HG02798 (cell line): Measurements from ENCODE around the gene HOXD4.

ENCODE experiments used
- ATAC-seq: cut with Tn5 transposase; IDR thresholded peaks from one replicate; pipeline ENCODE4 v1.9.1; 2021; ENCODE audit warnings: mild to moderate bottlenecking; ENCODE audit not compliant: unreplicated experiment, poor library complexity

The HOXD4 gene

DNA sequence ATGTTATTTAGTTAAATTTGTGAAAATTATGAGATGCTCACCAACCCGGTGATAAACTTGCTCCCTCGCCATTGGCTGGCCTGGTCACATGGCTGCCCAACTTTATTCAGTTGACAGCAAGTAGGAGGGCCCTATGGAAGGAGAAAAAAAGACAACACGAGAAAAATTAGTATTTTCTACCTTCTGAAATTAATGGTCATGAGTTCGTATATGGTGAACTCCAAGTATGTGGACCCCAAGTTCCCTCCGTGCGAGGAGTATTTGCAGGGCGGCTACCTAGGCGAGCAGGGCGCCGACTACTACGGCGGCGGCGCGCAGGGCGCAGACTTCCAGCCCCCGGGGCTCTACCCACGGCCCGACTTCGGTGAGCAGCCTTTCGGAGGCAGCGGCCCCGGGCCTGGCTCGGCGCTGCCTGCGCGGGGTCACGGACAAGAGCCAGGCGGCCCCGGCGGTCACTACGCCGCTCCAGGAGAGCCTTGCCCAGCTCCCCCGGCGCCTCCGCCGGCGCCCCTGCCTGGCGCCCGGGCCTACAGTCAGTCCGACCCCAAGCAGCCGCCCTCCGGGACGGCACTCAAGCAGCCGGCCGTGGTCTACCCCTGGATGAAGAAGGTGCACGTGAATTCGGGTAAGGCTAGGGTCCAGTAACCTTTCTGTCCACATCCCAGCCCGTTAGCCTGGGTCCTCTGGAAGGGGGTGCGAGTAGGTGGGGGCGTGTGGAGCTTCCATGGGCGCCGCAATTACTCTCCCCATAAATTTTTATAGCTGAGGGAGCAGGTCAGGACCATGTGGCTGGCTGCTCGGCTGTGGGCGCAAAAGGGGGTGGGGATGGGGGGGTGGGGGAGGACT lies at the start of gene HOXD4:
Gene HOXD4 (plus strand): TSS at position 109 of the 846 bp plus-strand sequence. CDS start 84 bp downstream, at position 193.
- no peak for ATAC-seq

DNA sequence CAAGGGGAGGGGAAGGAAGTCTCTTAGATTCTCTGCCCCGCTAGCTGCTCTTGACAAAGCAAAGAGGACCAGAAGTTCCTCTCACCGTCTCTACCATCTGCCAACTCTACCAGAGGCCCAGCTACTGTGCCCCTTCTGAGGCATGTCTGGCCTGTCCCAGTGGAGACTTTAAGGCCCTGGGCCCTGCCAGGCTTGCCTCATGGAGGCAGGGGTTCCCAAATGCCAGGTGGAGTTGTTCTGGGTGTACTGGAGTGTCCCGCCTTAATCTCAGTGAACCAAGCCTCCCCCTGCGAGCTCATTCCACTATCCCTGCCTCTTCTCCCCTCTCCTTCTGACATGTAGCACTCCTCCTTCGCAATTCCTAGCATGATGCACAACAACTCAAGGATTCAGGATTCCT lies 49.5 kb upstream of the HOXD4 start:
- no peak for ATAC-seq

DNA sequence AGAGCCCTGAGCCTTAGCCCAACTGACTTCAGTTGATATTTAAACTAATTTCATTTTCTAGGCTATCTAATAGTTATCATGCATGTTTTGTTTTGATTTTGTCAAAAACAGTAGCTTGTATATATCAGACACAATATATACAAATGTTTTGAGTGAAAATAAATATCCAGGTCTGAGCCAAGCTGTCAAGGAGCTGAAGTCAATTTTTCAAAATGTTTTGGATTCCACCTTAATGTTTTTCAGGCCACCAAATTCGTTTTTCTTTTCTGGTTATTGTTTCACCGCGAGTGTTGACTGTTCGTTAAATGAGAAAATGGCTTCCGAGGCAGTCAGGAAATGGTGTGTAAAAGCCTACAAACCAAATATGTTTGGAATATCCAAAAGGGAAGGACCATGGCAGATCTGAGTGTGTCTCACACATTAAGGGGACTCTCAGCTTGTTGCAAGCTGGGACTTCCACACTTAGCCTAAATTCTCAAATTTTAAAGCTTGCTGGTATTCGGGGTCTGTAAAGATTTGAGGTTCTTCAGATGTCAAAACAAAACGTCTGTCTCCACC lies 49.0 kb upstream of the HOXD4 start:
- no peak for ATAC-seq

DNA sequence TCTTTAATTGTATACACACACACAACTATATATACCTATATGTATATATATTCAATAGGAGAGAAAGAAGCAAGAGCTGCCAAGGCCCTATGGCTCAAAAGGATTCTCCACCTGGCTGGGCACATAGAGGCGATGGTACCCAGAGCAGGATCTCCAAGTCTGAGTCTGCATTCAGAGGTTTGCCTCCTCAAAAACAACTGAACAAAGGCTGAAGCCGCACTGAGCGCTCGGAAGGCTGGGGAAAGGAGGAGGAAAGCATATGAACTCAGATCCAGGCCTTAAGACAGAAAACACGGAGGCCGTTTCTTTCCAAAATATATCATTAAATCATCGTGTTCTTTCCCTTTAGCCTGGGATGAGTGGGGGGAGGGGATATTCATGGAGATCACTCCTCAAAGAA lies 48.2 kb upstream of the HOXD4 start:
- no peak for ATAC-seq

DNA sequence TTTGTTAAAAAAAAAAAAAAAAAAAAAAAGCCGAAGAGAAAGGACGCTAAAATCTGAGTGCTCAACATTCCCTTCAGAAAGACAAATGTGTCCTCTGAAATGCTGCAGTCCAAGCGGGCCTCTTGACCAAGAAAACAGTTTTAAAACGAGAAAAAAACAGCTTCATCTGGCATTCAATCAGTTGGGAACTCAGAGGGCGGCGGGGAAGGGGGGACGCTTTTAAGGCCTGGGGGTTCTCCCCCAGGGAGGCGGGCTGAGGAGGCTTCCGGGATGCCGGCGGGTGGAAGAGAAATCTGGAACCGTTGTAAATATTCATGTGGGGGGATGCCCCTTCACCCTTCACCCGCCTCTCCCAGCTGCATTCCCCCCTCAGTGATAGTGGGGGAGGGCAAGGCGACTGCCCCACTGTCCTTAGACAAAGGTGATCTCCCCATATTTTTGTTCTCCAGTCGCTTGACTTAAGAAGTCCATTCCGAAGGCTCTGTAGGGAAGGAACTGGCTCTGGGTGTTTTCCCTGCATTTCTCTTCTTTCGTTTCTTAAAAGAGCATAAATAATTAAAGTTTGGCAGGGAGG lies 47.5 kb upstream of the HOXD4 start:
- no peak for ATAC-seq

DNA sequence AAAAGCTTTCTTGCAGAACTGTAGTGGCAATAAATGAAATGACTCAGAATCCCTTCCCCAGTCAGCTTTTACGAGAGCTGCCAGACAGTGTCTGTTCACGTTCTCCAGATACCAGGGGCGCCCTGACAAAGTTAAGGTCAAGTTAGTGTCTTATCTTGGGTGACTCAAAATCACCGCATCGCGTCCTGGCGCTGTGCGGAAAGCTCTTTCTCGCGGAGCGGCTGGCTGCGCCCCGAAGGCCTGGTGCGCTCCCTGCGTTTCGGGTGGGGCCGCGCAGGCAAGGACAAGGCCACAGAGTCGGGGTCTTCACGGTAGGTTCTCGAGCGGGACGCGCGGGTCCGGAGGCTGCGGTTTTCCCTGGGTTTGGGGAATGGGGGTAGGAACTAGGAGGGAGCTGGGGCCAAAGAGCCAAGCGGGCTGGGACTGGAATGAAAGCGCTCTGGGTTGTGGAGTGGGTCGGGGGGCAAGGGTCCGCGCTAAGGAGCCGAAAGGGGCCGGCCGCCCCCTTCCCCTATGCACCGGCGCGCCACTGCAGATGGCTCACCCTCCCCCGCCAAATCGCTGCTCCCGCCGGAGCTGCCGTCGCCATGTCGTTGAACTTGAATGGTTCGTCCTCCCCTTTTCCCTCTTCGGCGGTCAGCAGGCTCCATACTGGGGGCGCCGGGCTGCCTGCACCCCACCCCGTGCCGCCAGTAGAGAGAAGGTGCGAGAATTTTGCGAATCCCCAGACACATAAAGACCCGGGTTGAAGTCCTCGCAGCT lies 46.9 kb upstream of the HOXD4 start:
- ATAC-seq: no peak

DNA sequence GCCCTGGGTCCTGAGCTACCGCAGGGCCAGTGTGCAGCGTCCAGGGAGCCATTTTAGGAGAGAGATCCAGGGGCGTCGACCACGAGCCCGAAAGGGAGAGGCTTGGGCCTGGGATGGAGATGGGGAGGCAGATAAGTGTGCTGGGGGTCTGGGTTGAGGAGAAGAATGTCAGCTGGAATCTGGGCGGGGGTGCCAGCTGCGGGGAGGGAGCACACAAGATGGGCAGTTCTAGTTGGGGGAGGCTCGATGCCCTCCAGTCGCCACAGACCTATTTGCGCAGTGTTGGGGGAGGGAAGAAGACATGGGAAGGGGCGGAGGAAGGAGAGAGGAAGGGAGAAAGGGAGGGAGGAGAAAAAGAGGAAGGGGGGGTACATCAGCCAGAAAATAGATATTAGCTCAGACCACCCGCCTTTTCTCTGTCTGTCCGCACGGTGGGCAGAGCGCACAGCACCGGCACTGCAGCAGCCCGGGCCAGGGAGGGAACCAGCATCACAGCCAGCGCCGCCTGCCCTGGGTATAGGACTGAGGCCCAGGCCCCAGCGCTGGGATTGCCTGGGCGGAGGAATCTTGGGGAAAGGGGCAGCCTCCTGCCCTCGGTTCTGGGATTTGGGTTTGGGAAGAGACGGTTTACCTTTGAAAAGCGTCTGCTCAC lies 46.1 kb upstream of the HOXD4 start:
- ATAC-seq: no peak

DNA sequence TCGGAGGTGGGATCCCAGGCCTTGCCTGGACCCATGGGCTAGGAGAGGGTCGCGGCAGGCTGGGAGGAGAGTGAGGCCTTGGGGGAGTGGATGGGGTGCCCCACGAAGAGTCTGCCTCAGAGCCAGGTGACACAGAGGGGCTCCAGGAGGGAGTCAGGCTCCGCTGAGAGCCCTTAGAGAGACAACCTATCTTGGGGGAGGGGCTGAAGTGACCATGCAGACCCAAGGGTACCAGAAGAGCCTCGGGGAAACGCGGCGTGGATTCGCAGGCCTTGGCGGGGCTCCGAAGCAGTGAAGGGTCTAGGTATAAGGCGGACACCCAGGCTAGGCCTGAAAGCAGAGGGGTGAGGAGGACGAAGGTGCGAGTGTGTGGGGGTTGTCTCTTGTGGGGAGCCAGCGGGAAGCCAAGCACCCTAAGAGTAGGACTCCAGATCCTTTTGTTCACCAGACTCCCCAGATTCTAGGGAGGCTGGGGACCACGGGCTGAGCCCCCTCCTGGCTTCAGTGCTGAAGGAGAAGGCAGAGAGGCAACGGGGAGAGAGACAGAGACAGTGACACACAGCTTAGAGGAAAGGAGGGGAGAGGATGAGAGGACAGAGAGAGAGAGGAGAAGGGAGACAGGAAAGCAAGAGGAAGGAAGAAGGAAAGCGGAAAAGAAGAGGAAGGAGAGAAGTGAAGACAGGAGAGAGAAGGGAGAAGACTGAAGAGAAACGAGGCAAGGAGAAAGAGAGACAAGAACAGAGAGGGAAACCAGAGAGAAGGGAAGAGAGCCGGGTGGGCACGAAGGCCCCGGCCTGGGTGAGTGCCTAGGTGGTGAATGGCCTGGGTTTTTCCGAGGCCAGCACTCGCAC lies 45.4 kb upstream of the HOXD4 start:
- ATAC-seq: no peak

DNA sequence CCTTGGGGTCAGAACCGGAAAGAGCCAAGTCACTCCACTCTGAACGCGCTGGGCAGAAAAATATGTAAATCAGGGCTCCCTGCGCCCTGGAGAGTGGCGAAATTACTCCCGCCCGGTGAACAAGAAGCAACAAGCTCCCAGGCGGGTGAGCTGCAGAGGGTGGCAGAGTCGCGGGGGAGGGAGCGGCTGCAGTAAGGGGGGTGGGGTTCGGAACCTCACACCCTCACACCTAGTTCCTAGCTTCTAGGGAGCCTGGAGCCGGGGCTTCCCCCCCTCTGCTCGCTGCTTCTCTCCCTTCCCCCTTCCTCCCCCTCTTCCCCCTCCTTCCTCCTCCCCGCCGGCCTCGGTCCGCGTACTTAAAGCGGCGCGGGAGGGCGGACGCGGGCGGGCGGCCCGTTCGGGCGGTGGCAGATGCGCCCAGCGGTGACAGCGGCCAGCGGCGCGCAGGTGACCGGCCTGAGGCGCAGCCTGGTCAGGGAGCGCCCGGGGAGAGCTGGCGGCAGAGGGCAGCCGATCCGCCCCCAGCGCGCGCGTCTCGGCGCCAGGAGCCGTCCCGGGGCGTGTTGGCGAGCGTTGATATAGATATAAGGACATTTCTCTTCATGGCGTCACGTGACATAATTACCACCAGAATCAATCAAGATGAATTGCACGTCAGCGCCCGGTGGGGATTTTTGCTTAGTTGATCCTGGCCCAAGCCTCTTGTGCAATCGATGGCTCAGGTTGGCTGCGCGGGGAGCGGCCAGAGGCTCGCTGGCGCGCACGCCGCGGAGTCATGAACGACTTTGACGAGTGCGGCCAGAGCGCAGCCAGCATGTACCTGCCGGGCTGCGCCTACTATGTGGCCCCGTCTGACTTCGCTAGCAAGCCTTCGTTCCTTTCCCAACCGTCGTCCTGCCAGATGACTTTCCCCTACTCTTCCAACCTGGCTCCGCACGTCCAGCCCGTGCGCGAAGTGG lies 44.5 kb upstream of the HOXD4 start, which contains the start of gene HOXD11:
Gene HOXD11 (plus strand): TSS at position 700 of the 959 bp plus-strand sequence. CDS start 76 bp downstream, at position 776.
- no peak for ATAC-seq

DNA sequence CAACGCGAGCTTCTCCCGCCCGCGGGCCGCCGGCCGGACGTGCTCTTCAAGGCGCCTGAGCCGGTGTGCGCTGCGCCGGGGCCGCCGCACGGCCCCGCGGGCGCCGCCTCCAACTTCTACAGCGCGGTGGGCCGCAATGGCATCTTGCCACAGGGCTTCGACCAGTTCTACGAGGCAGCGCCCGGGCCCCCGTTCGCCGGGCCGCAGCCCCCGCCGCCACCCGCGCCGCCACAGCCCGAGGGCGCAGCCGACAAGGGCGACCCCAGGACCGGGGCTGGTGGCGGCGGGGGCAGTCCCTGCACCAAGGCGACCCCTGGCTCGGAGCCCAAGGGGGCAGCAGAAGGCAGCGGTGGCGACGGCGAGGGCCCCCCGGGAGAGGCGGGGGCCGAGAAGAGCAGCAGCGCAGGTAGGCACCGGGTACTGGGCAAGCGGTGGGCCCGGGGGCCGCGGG lies 43.6 kb upstream of the HOXD4 start:
- ATAC-seq: no peak

DNA sequence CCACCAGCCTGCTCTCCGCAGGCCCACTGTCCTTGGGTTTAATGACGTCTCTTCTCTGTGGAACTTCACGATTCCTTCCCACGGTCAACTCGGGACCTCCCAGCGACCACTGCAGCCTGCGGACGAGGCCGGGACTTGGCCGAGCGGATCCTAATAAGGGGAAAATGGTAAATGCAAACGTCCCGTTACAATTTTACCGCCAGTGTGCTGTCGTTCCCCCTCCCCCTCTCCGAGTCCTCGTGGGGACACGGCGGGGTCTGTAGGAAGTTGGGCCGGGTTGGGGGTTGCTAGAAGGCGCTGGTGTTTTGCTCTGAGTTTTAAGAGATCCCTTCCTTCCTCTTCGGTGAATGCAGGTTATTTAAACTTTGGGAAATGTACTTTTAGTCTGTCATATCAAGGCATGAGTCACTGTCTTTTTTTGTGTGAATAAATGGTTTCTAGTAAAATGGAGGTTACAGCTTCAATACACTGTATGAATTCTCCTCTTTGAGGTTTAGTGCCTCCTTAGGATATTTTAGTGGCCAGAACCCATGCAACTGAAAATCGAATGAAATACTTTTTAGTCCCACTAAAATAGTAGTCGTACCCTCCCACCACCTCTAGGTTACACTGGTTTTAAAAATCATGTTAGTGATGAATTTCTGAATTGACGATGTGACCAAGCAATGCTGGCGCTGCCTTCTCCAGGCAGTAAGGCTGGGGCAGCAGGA lies 42.0 kb upstream of the HOXD4 start:
- ATAC-seq: no peak

DNA sequence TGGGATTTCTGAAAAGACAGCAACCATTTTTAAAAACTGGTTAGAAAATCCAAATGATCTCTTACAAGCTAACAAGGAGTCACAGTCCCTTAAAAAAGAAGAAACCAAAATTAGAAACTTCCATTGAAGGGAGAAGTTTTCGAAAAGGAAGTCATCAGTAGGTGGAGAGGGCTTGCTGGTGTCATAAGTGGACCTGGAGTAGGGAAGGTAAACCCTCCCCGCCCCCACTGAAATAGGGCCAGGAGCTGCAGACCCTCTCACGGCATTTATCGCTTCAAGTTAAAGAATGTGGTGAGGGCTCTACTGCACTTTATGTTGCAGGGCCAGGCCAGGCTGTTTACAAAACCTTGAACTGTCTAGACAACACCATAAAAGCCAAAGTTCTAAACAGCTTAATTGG lies 41.4 kb upstream of the HOXD4 start:
- ATAC-seq: no peak

DNA sequence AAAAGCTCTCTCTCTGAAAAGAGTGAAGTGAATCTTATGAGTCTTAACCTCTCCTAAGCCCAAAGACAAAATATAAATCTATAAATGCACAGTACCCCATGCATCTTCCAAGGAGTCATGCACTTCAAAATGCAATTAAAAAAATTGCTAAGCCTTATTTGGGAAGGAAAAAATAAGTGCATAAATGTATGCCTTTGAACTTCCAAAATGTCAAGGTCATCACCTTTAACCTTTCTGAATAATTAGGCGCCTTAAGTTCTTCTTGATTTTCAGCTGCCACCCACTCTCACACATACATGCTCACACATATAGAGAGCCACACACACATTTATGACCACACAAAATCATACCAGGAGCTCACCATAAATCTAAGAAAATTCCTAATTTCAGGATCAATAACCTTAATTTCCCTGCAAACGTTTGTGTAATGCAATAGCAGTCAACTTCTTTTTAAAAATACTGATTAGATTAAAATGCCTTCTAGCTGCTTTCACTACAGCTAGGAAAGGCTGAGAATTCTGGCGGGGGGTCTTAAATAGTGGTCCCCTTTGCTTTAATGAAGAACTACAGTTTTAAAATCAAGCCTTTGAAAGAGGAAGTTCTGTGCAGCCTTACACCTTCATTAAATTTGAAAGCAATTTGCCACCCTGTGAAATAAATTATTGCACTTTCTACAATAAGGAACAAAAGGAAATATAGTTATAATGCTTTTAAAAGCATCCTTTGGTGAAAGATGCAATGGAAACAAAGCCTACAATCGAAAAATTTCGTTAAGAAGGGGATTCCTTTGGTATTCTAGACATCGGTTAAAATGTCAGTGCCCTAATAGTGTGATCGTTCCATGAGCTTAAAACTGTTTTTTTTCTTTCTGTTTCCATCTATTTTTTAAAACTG lies 40.7 kb upstream of the HOXD4 start:
- ATAC-seq: no peak

DNA sequence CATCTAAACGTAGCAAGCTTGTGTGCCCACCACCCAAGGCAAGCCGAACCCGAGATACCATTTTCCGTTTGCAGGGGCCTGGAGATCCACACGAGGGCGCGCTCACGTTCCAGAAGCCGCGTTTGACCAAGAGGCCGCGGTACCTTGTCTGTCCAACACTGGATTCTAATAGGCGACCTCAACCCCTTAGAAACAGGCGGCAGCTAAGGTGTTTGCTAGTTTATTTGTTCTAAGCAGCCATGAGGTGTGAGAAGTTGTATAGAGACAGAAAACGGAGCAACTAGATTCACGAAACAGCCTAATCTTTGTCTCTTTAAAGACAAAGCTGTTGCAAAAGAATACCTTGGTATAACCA lies 40.1 kb upstream of the HOXD4 start:
- ATAC-seq: no peak

DNA sequence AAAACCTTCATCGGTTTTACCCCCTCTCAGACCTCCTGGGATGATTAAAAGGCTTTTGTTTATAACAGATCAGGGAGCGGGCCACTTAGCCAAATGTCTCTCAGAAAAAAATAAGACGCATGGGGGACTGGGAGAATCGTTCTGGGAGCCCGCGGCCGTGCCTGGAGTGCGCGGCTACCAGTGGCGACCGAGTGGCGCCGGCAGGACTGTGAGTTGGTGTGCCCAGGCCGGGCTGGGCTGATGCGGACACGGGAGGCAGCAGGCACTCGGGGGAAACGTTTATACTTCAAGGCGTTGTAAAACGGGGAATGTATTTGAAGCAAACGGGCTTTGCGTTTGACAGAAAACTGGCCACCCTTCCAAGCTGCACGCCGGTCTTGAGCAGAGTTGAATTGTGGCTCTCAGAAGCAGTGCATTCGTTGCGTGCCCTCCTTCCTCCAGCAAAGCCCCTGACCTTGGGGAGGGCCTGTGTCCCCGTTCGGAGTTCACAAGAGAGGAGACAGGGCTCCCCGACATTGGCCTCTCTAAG lies 39.4 kb upstream of the HOXD4 start:
- no peak for ATAC-seq
